ENCODE data around the gene EEF1AKMT3. TPM values are rescaled to one million over a fixed set of nuclear protein-coding genes. Genes with fewer than 3 reads are reported as not detected.

EEF1AKMT3 gene
- total and polyA plus RNA-seq, 4 donors: 1.5 to 6.4 (median 2.1) TPM

DNA sequence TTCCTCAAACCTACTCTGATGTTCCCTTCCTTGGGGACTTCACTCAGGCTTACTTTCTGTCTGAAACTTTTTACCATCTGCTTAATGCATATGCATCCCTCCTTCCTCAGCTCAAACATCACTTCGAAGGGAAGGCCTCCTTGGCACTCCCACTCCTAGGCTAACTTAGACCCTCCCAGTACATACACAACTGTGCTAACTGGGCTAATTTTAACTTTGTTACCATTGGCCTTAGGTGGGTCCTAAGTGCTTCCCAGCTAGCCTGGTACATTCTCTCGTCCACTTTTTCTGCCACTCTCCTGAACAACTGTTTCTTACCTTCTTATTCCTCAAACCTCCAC lies 3.8 kb downstream of the EEF1AKMT3 start:
- no peak for DNase-seq (ENCODE audit: low spot score)
- H3K9ac ChIP-seq (ENCODE audit: low read depth in 1 of 2, low read length in 2 of 2): no peak overlapping the region
- WGBS: 92% methylated on average over 2 of the region's 2 CpGs
- H3K4me3 ChIP-seq (ENCODE audit: low read depth in 1 of 3, low read length in 3 of 3): no peak overlapping the region
- H3K9me3 ChIP-seq (ENCODE audit: control insufficient read depth in 4 of 4, low read length in 3 of 4): no peaks in the 10 kb centered on the region
- no peak overlapping the region for H3K27ac ChIP-seq (ENCODE audit: low read depth in 1 of 2, low read length in 2 of 2)
- peaks cover 0 to 3% (median 0%) of the 10 kb centered on the region in 4 donors for H3K36me3 ChIP-seq (ENCODE audit: control insufficient read depth in 4 of 4, insufficient read depth in 3 of 4, low read depth in 1 of 4, low read length in 3 of 4)
- H3K27me3 ChIP-seq (ENCODE audit: control insufficient read depth in 4 of 4, insufficient read depth in 4 of 4, low read length in 3 of 4): no peaks in the 10 kb centered on the region
- H3K4me1 ChIP-seq (ENCODE audit: control insufficient read depth in 4 of 4, insufficient read depth in 4 of 4, low read length in 3 of 4): peaks cover 2 to 10% (median 8%) of the 10 kb centered on the region in 4 donors
- no peak for TF ChIP-seq EGR1 (IDR thresholded peaks at IDR 0.05; ENCODE audit: low read depth in 2 of 2)
- no peak for TF ChIP-seq FOXA2 (IDR thresholded peaks at IDR 0.05)
- TF ChIP-seq HNF4G (IDR thresholded peaks at IDR 0.05): no peak
- no peak for TF ChIP-seq ZBTB33 (IDR thresholded peaks at IDR 0.05)
- no peak for TF ChIP-seq NR2F2 (IDR thresholded peaks at IDR 0.05)
- no peak for TF ChIP-seq FOXA1 (IDR thresholded peaks at IDR 0.05)
- TF ChIP-seq GABPA (IDR thresholded peaks at IDR 0.05 in 1 of 2, conservative IDR thresholded peaks at IDR 0.05 in 1 of 2): no peak
- TF ChIP-seq HNF4A (conservative IDR thresholded peaks at IDR 0.05): no peak
- TF ChIP-seq, protein P1, sequence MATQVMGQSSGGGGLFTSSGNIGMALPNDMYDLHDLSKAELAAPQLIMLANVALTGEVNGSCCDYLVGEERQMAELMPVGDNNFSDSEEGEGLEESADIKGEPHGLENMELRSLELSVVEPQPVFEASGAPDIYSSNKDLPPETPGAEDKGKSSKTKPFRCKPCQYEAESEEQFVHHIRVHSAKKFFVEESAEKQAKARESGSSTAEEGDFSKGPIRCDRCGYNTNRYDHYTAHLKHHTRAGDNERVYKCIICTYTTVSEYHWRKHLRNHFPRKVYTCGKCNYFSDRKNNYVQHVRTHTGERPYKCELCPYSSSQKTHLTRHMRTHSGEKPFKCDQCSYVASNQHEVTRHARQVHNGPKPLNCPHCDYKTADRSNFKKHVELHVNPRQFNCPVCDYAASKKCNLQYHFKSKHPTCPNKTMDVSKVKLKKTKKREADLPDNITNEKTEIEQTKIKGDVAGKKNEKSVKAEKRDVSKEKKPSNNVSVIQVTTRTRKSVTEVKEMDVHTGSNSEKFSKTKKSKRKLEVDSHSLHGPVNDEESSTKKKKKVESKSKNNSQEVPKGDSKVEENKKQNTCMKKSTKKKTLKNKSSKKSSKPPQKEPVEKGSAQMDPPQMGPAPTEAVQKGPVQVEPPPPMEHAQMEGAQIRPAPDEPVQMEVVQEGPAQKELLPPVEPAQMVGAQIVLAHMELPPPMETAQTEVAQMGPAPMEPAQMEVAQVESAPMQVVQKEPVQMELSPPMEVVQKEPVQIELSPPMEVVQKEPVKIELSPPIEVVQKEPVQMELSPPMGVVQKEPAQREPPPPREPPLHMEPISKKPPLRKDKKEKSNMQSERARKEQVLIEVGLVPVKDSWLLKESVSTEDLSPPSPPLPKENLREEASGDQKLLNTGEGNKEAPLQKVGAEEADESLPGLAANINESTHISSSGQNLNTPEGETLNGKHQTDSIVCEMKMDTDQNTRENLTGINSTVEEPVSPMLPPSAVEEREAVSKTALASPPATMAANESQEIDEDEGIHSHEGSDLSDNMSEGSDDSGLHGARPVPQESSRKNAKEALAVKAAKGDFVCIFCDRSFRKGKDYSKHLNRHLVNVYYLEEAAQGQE (IDR thresholded peaks at IDR 0.05): no peak
- TF ChIP-seq, protein P2, sequence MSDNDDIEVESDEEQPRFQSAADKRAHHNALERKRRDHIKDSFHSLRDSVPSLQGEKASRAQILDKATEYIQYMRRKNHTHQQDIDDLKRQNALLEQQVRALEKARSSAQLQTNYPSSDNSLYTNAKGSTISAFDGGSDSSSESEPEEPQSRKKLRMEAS (IDR thresholded peaks at IDR 0.05): no peak

- H3K9ac ChIP-seq (ENCODE audit: low read depth in 1 of 2, low read length in 2 of 2): no peak overlapping the region
- WGBS: 96% methylated on average over 7 of the region's 7 CpGs
- H3K27ac ChIP-seq (ENCODE audit: low read depth in 1 of 2, low read length in 2 of 2): no peak overlapping the region
- peaks cover 0 to 10% (median 6%) of the 10 kb centered on the region in 4 donors for H3K4me1 ChIP-seq (ENCODE audit: control insufficient read depth in 4 of 4, insufficient read depth in 4 of 4, low read length in 3 of 4)
- peaks cover 0 to 3% (median 0%) of the 10 kb centered on the region in 4 donors for H3K36me3 ChIP-seq (ENCODE audit: control insufficient read depth in 4 of 4, insufficient read depth in 3 of 4, low read depth in 1 of 4, low read length in 3 of 4)
- no peak for TF ChIP-seq RXRA (IDR thresholded peaks at IDR 0.05)
- TF ChIP-seq, protein P3, sequence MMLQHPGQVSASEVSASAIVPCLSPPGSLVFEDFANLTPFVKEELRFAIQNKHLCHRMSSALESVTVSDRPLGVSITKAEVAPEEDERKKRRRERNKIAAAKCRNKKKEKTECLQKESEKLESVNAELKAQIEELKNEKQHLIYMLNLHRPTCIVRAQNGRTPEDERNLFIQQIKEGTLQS (IDR thresholded peaks at IDR 0.05): no peak
- TF ChIP-seq HNF4G (IDR thresholded peaks at IDR 0.05): no peak
- no peak for TF ChIP-seq NR2F2 (IDR thresholded peaks at IDR 0.05)
- TF ChIP-seq ZBTB33 (IDR thresholded peaks at IDR 0.05): no peak
- TF ChIP-seq JUND (IDR thresholded peaks at IDR 0.05): no peak
- TF ChIP-seq CTCF (IDR thresholded peaks at IDR 0.05; ENCODE audit: low read depth, low read length, missing input control): no peak
- TF ChIP-seq HNF4A (conservative IDR thresholded peaks at IDR 0.05): no peak
- TF ChIP-seq, protein P2 (IDR thresholded peaks at IDR 0.05): no peak
- no peak for TF ChIP-seq FOXA2 (IDR thresholded peaks at IDR 0.05)
- TF ChIP-seq GABPA (IDR thresholded peaks at IDR 0.05 in 1 of 2, conservative IDR thresholded peaks at IDR 0.05 in 1 of 2): no peak
- no peak for TF ChIP-seq YY1 (IDR thresholded peaks at IDR 0.05)
- no peak for TF ChIP-seq RAD21 (IDR thresholded peaks at IDR 0.05)
- no peak for TF ChIP-seq FOXA1 (IDR thresholded peaks at IDR 0.05)
- TF ChIP-seq, protein P1 (IDR thresholded peaks at IDR 0.05): no peak
- TF ChIP-seq EGR1 (IDR thresholded peaks at IDR 0.05; ENCODE audit: low read depth in 2 of 2): no peak
- TF ChIP-seq TAF1 (conservative IDR thresholded peaks at IDR 0.05): no peak
- no peak for TF ChIP-seq SP1 (IDR thresholded peaks at IDR 0.05)
- no peak overlapping the region for H3K4me3 ChIP-seq (ENCODE audit: low read depth in 1 of 3, low read length in 3 of 3)
- no peak for DNase-seq (ENCODE audit: low spot score)
- no peaks in the 10 kb centered on the region for H3K27me3 ChIP-seq (ENCODE audit: control insufficient read depth in 4 of 4, insufficient read depth in 4 of 4, low read length in 3 of 4)
- no peaks in the 10 kb centered on the region for H3K9me3 ChIP-seq (ENCODE audit: control insufficient read depth in 4 of 4, low read length in 3 of 4)
Observed at GRCh38 chr12:57777367-57777766, 5.0 kb downstream of the EEF1AKMT3 start.

Data from liver (tissue), 9 donors.